Measurements from ENCODE around the gene UBAP2. TPM values are rescaled to one million over a fixed set of nuclear protein-coding genes. Genes with fewer than 3 reads are reported as not detected.

UBAP2 gene
- 28.4 and 31.8 TPM in 2 replicates for total RNA-seq

GRCh38 chr9:34048727-34049629, at the start of gene UBAP2:
UBAP2 (minus strand) TSS chr9:34048887; CDS start chr9:34017148, 31,739 bp downstream.
- DNase-seq, result peak; percentile 98

- DNase-seq, result no peak
These were observed 49.6 kb upstream of the UBAP2 start for GRCh38 chr9:34098307-34098706.

GRCh38 chr9:34097865-34098264, 49.2 kb upstream of the UBAP2 start:
- DNase-seq, result no peak

GRCh38 chr9:34096751-34097150, 48.1 kb upstream of the UBAP2 start:
- no peak for DNase-seq

- DNase-seq, result no peak
These were observed 44.9 kb upstream of the UBAP2 start for GRCh38 chr9:34093578-34093977.

GRCh38 chr9:34089311-34089710, 40.6 kb upstream of the UBAP2 start:
- no peak for DNase-seq

GRCh38 chr9:34087370-34087769, 38.7 kb upstream of the UBAP2 start:
- no peak for DNase-seq

- no peak for DNase-seq
These were observed 38.2 kb upstream of the UBAP2 start for GRCh38 chr9:34086864-34087263.

GRCh38 chr9:34085581-34086500, 37.2 kb upstream of the UBAP2 start:
- peak; percentile 14 for DNase-seq

- DNase-seq, result no peak
These were observed 35.9 kb upstream of the UBAP2 start for GRCh38 chr9:34084562-34084961.

GRCh38 chr9:34079181-34079580, 30.5 kb upstream of the UBAP2 start:
- DNase-seq, result peak; percentile 70

GRCh38 chr9:34072868-34073590, 24.3 kb upstream of the UBAP2 start:
- DNase-seq, result peak; percentile 26

GRCh38 chr9:34072410-34072809, 23.7 kb upstream of the UBAP2 start:
- no peak for DNase-seq

GRCh38 chr9:34070606-34071324, 22.1 kb upstream of the UBAP2 start:
- no peak for DNase-seq

GRCh38 chr9:34069831-34070230, 21.1 kb upstream of the UBAP2 start:
- no peak for DNase-seq

- no peak for DNase-seq
These were observed 16.9 kb upstream of the UBAP2 start for GRCh38 chr9:34065541-34065940.

GRCh38 chr9:34059954-34060353, 11.3 kb upstream of the UBAP2 start:
- no peak for DNase-seq

- no peak for DNase-seq
These were observed 10.6 kb upstream of the UBAP2 start for GRCh38 chr9:34059281-34059680.

GRCh38 chr9:34049630-34050384, 1.1 kb upstream of the UBAP2 start:
- peak; percentile 7 for DNase-seq

- peak; percentile 48 for DNase-seq
These were observed 592 bp downstream of the UBAP2 start for GRCh38 chr9:34047864-34048726.

All from dermis blood vessel endothelial cell (primary cell).